Epithelial cell of esophagus (primary cell): ENCODE results near the gene NIN.

Experiments used
- DNase-seq: peaks from one replicate; pipeline ENCODE4 v3.0.0; 2010; ENCODE audit warnings: low read depth
- H3K4me3 ChIP-seq: 2 replicates; pipeline ENCODE4 v1.5.1; 2011; ENCODE audit warnings: mild to moderate bottlenecking, low read length, control low read depth
- CTCF ChIP-seq: IDR thresholded peaks from 2 replicates; pipeline ENCODE4 v1.5.1; 2011; ENCODE audit warnings: low read depth, mild to moderate bottlenecking, low read length, control low read depth, inconsistent platforms; ENCODE audit not compliant: insufficient read depth; ENCODE audit errors: missing control alignments

NIN gene

GRCh38 chr14:50812180-50812579 lies 18.8 kb downstream of the NIN start:
- no peak for DNase-seq
- no peak for TF ChIP-seq CTCF
- no peak overlapping the region for H3K4me3 ChIP-seq

GRCh38 chr14:50808053-50808452 lies 22.9 kb downstream of the NIN start:
- no peak for TF ChIP-seq CTCF
- no peak for DNase-seq
- H3K4me3 ChIP-seq = no peak overlapping the region

GRCh38 chr14:50806241-50806933 lies 24.6 kb downstream of the NIN start:
- H3K4me3 ChIP-seq = no peak overlapping the region
- DNase-seq = no peak
- no peak for TF ChIP-seq CTCF

- H3K4me3 ChIP-seq = no peak overlapping the region
- TF ChIP-seq CTCF = no peak
- no peak for DNase-seq
These were observed 25.6 kb downstream of the NIN start for GRCh38 chr14:50805396-50805795.

GRCh38 chr14:50804181-50804721 lies 26.7 kb downstream of the NIN start:
- no peak overlapping the region for H3K4me3 ChIP-seq
- no peak for DNase-seq
- TF ChIP-seq CTCF = no peak

- no peak overlapping the region for H3K4me3 ChIP-seq
- no peak for TF ChIP-seq CTCF
- DNase-seq = peak; percentile 61
These were observed 29.3 kb downstream of the NIN start for GRCh38 chr14:50801706-50802105.

- no peak for TF ChIP-seq CTCF
- peak; percentile 50 for DNase-seq
- no peak overlapping the region for H3K4me3 ChIP-seq
These were observed 30.9 kb downstream of the NIN start for GRCh38 chr14:50800032-50800431.
